Kidney (tissue), 14 donors: ENCODE measurements around the gene SPHK2. TPM values are rescaled to one million over a fixed set of nuclear protein-coding genes. Genes with fewer than 3 reads are reported as not detected.

Experiments used
- DNase-seq, 5 donors: peaks; one replicate each; pipeline ENCODE4 v3.0.0-alpha.2; 2013 to 2020
- FAIRE-seq: peaks from 2 replicates; lab custom pipeline; 2012; peaks lifted over from hg19 to GRCh38; lab: Jason Lieb, UNC
- H3K27ac ChIP-seq, 2 donors: one replicate each; pipeline ENCODE4 v1.7.0; 2013; ENCODE audit warnings: low read depth in 2 of 2, low read length in 2 of 2, inconsistent platforms in 1 of 2
- H3K27me3 ChIP-seq: one replicate; pipeline ENCODE4 v1.7.1; 2013; ENCODE audit warnings: low read length, inconsistent platforms; ENCODE audit not compliant: control insufficient read depth, insufficient read depth
- H3K36me3 ChIP-seq, 3 donors: one replicate each; pipeline versions ENCODE4 v1.7.0 to v1.7.1; 2013; ENCODE audit warnings: low read length in 3 of 3, control low read depth in 1 of 3, inconsistent platforms in 1 of 3; ENCODE audit not compliant: insufficient read depth in 3 of 3, control insufficient read depth in 2 of 3
- H3K4me1 ChIP-seq, 3 donors: one replicate each; pipeline versions ENCODE4 v1.7.0 to v1.7.1; 2013; ENCODE audit warnings: low read length in 3 of 3, inconsistent platforms in 1 of 3, low read depth in 1 of 3; ENCODE audit not compliant: control insufficient read depth in 2 of 3, insufficient read depth in 2 of 3
- H3K4me3 ChIP-seq, 3 donors: one replicate each; pipeline versions ENCODE4 v1.7.0 to v1.8.1; 2013; ENCODE audit warnings: low read length in 3 of 3, control low read depth in 1 of 3, inconsistent platforms in 1 of 3
- H3K9ac ChIP-seq, 3 donors: one replicate each; pipeline versions ENCODE4 v1.7.0 to v1.7.1; 2013; ENCODE audit warnings: low read length in 3 of 3, control low read depth in 1 of 3, inconsistent platforms in 1 of 3
- H3K9me3 ChIP-seq, 3 donors: one replicate each; pipeline versions ENCODE4 v1.7.0 to v1.7.1; 2013; ENCODE audit warnings: low read length in 3 of 3, control low read depth in 1 of 3, inconsistent platforms in 1 of 3; ENCODE audit not compliant: control insufficient read depth in 2 of 3, insufficient read depth in 1 of 3
- intact Hi-C: fragments of 100-400 bp; cut with DNase I; formaldehyde crosslinking; loops from one replicate; pipeline ENCODE4 v1.11.1; 2022
- polyA plus RNA-seq: library from polyadenylated mRNA; stranded (reverse); fragments of 350-450 nt; fragmentation: Illumina TruSeq; extraction: RNeasy Lipid Tissue Mini Kit (QIAGEN cat#74804); gene quantifications from one replicate; pipeline ENCODE4 v1.2.3, GENCODE V29; 2014; ENCODE audit warnings: low read depth, low replicate concordance; ENCODE audit not compliant: insufficient read depth
- total RNA-seq: library from RNA; stranded (reverse); fragmentation: NEBNext Ultra II Directional; extraction: Animal tissue kit (Norgen Biotek cat#: 25700); gene quantifications from one replicate; pipeline ENCODE4 v1.2.1, GENCODE V29; 2021
- TF ChIP-seq, protein P1 (sequence below): IDR thresholded peaks from 3 replicates; pipeline ENCODE4 v1.5.1; 2012; ENCODE audit warnings: mild to moderate bottlenecking, moderate library complexity, borderline replicate concordance; ENCODE audit not compliant: insufficient read depth; ENCODE audit errors: extremely low read depth
- donor health status: control.
- donor health status: control.
- donor health status: control.
- donor health status: control.
- donor health status: control.
- donor health status: DM: yes; HTN: yes; CAD: no.
- donor health status: Normal renal cell carcinoma (clear cell type).

The SPHK2 gene
- total and polyA plus RNA-seq, 2 donors from 2014 or later: 23.3 to 37.2 TPM

DNA sequence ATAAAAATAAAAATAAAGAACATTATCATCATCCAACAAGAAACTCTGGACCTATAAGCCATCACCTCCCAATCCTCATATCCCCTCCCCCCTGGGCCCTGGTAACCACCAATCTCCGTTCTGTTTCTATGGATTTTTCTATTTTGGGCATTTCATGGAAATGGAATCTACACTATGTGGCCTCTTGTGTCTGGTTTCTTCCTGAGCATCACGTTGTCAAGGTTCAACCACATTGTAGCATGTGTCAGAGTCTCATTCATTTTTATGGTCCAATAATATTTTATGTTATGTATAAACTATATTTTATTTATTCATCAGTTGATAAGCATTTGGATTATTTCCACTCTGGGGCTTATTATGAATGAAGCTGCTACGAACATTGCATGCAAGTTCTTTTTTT lies 40.4 kb upstream of the SPHK2 start:
- Histone ChIP-seq H3K9me3 (no peaks in the 10 kb centered on the region), H3K27ac (no peak overlapping the region), H3K9ac (no peak overlapping the region), H3K36me3 (no peaks in the 10 kb centered on the region), H3K4me1 (peaks cover 0 to 1% (median 0%) of the 10 kb centered on the region in 3 donors), H3K27me3 (no peaks in the 10 kb centered on the region), H3K4me3 (no peak overlapping the region)
- DNase-seq (no peak), FAIRE-seq (no peak)
- intact Hi-C loops: no loop called here
- TF ChIP-seq, protein P1, sequence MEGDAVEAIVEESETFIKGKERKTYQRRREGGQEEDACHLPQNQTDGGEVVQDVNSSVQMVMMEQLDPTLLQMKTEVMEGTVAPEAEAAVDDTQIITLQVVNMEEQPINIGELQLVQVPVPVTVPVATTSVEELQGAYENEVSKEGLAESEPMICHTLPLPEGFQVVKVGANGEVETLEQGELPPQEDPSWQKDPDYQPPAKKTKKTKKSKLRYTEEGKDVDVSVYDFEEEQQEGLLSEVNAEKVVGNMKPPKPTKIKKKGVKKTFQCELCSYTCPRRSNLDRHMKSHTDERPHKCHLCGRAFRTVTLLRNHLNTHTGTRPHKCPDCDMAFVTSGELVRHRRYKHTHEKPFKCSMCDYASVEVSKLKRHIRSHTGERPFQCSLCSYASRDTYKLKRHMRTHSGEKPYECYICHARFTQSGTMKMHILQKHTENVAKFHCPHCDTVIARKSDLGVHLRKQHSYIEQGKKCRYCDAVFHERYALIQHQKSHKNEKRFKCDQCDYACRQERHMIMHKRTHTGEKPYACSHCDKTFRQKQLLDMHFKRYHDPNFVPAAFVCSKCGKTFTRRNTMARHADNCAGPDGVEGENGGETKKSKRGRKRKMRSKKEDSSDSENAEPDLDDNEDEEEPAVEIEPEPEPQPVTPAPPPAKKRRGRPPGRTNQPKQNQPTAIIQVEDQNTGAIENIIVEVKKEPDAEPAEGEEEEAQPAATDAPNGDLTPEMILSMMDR: no peak

DNA sequence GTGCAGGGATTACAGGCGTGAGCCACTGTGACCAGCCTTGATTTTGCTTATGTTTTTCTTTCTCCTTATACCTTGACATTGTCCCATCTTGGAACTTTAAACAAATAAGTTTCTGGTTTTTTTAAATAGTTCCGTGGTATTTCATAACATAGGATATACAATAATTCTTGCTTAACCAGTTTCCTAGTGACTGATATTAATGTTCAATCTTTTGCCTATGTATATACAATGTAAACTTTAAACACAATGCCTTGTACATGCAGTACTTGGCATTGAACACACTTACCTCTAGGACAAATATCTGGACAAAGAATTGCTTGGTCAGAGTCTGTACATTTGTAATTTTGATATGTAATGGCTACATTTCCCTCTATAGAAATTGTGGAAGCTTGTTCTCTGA lies 37.1 kb upstream of the SPHK2 start:
- no peak for FAIRE-seq
- intact Hi-C loops: loop anchor here (10.0 kb wide), 2 partner anchors 97 to 317 kb away; no protein-coding TSS in a partner anchor

GRCh38 chr19:48587387-48587786 lies 31.9 kb upstream of the SPHK2 start:
- Histone ChIP-seq H3K27me3 (no peaks in the 10 kb centered on the region), H3K9ac (no peak overlapping the region), H3K4me3 (no peak overlapping the region), H3K9me3 (no peaks in the 10 kb centered on the region), H3K4me1 (peaks cover 0 to 5% (median 0%) of the 10 kb centered on the region in 3 donors), H3K36me3 (no peaks in the 10 kb centered on the region), H3K27ac (no peak overlapping the region)
- DNase-seq (no peak), FAIRE-seq (no peak)
- TF ChIP-seq, protein P1: no peak
- intact Hi-C loops: loop anchor here (10.0 kb wide), 2 partner anchors 103 to 323 kb away; no protein-coding TSS in a partner anchor

More for the DNA sequence above, 37.1 kb upstream of the SPHK2 start:
- no peaks in the 10 kb centered on the region for H3K36me3 ChIP-seq
- peaks cover 0 to 3% (median 0%) of the 10 kb centered on the region in 3 donors for H3K4me1 ChIP-seq
- TF ChIP-seq, protein P1: no peak
- H3K27ac ChIP-seq: no peak overlapping the region
- H3K27me3 ChIP-seq: no peaks in the 10 kb centered on the region
- H3K4me3 ChIP-seq: no peak overlapping the region
- no peaks in the 10 kb centered on the region for H3K9me3 ChIP-seq
- H3K9ac ChIP-seq: no peak overlapping the region
- DNase-seq: no peak
